ENCODE data around the gene GPC5.

- TF ChIP-seq ZNF274 (IDR thresholded peaks at IDR 0.05; ENCODE audit: low read depth, low read length) (no peak), YY1 (IDR thresholded peaks at IDR 0.05; ENCODE audit: insufficient read depth, insufficient read length) (no peak)
Observed at GRCh38 chr13:92781965-92782690, 1383.7 kb downstream of the GPC5 start.
